ENCODE measurements around the gene SBF2. TPM values are rescaled to one million over a fixed set of nuclear protein-coding genes. Genes with fewer than 3 reads are reported as not detected.

The SBF2 gene
- total RNA-seq, 1 donor from 2014 or later: 39.5 TPM

DNA sequence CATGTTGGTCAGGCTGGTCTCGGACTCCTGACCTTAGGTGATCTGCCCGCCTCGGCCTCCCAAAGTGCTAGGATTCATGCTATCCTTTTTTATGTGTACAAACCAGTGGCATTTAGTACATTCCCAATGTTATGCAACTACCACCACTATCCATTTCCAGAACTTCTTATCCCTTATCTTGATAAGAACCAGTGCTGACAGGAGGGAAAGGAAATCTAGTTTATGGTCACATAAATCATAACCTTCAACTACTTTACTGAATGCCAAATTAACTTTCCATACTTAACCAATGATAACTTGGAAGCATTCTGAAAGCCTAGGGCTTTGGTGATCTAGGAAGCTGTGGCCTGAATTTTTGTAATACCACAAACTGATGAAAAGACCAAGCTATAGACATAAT lies 459.7 kb downstream of the SBF2 start:
- no peaks in the 10 kb centered on the region for H3K9me3 Mint-ChIP-seq
- TF ChIP-seq, protein P1, sequence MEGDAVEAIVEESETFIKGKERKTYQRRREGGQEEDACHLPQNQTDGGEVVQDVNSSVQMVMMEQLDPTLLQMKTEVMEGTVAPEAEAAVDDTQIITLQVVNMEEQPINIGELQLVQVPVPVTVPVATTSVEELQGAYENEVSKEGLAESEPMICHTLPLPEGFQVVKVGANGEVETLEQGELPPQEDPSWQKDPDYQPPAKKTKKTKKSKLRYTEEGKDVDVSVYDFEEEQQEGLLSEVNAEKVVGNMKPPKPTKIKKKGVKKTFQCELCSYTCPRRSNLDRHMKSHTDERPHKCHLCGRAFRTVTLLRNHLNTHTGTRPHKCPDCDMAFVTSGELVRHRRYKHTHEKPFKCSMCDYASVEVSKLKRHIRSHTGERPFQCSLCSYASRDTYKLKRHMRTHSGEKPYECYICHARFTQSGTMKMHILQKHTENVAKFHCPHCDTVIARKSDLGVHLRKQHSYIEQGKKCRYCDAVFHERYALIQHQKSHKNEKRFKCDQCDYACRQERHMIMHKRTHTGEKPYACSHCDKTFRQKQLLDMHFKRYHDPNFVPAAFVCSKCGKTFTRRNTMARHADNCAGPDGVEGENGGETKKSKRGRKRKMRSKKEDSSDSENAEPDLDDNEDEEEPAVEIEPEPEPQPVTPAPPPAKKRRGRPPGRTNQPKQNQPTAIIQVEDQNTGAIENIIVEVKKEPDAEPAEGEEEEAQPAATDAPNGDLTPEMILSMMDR (conservative IDR thresholded peaks at IDR 0.05): no peak
- H3K27ac Mint-ChIP-seq: no peak overlapping the region
- DNase-seq (ENCODE audit: extremely low spot score, unreplicated experiment): no peak
- no peaks in the 10 kb centered on the region for H3K27me3 Mint-ChIP-seq
- H3K36me3 Mint-ChIP-seq: peaks cover 26% of the 10 kb centered on the region
- H3K4me3 Mint-ChIP-seq: no peak overlapping the region
- H3K4me1 Mint-ChIP-seq (ENCODE audit: unreplicated experiment): no peaks in the 10 kb centered on the region

DNA sequence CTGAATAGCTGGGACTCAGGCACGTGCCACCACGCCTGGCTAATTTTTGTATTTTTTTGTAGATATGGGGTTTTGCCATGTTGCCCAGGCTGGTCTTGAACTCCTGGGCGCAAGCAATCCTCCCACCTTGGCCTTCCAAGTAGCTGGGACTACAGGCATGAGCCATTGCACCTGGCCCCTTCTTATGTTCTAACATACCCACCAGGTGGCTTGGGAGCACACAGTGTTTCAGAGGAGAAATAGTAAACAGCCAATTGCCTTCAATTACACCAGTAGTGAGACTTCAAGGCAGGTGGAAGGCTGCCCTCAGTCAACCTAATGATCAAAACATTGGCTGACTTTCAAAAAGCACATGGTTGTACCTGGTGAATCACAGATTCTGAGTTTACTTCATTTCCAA lies 462.9 kb downstream of the SBF2 start:
- TF ChIP-seq, protein P1 (conservative IDR thresholded peaks at IDR 0.05): no peak
- Mint-ChIP-seq H3K4me3 (no peak overlapping the region), H3K36me3 (peaks cover 28% of the 10 kb centered on the region), H3K4me1 (ENCODE audit: unreplicated experiment) (no peaks in the 10 kb centered on the region), H3K27me3 (no peaks in the 10 kb centered on the region), H3K27ac (no peak overlapping the region), H3K9me3 (no peaks in the 10 kb centered on the region)
- DNase-seq (ENCODE audit: extremely low spot score, unreplicated experiment): no peak

DNA sequence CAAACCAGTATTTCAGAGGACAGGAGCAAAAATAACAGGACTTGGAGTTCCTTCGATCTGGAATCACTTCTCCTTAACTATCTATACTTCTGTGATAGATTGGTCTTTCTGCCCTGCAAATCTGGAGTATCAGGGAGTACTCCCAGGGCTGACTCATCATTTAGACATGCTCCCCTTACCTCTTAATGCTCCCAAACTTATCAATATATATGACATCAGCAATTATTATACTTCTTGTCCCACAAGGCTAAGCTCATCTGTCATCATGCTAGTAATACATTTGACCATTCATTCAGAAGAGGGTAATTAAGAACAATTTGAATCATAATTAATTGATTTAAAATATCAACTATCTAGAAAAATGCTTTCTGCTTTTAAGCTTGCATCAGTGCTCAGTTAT lies 466.3 kb downstream of the SBF2 start:
- TF ChIP-seq, protein P1 (conservative IDR thresholded peaks at IDR 0.05): no peak
- Mint-ChIP-seq H3K27me3 (no peaks in the 10 kb centered on the region), H3K27ac (no peak overlapping the region), H3K36me3 (peaks cover 25% of the 10 kb centered on the region), H3K9me3 (no peaks in the 10 kb centered on the region), H3K4me3 (no peak overlapping the region), H3K4me1 (ENCODE audit: unreplicated experiment) (peaks cover 11% of the 10 kb centered on the region)
- no peak for DNase-seq (ENCODE audit: extremely low spot score, unreplicated experiment)

DNA sequence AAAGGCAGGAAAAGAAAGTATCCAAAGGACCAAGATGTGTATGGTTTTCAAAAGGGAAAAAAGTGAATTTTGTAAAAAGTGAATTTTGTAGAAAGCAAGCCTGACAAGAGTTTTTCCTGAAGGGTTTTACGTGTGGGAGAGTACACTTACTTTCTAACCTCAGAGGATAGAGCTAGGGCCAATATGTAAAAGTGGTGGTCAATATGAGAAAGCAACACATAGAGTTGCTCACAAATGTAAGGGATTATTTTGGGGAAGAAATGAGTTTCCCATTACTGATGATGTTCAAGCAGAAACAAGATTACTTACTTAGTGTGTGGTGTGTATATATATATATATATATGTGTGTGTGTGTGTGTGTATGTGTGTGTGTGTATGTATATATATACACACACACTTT lies 467.6 kb downstream of the SBF2 start:
- no peaks in the 10 kb centered on the region for H3K27me3 Mint-ChIP-seq
- peaks cover 21% of the 10 kb centered on the region for H3K36me3 Mint-ChIP-seq
- DNase-seq (ENCODE audit: extremely low spot score, unreplicated experiment): no peak
- TF ChIP-seq, protein P1 (conservative IDR thresholded peaks at IDR 0.05): no peak
- no peak overlapping the region for H3K4me3 Mint-ChIP-seq
- peaks cover 12% of the 10 kb centered on the region for H3K4me1 Mint-ChIP-seq (ENCODE audit: unreplicated experiment)
- no peak overlapping the region for H3K27ac Mint-ChIP-seq
- H3K9me3 Mint-ChIP-seq: no peaks in the 10 kb centered on the region

DNA sequence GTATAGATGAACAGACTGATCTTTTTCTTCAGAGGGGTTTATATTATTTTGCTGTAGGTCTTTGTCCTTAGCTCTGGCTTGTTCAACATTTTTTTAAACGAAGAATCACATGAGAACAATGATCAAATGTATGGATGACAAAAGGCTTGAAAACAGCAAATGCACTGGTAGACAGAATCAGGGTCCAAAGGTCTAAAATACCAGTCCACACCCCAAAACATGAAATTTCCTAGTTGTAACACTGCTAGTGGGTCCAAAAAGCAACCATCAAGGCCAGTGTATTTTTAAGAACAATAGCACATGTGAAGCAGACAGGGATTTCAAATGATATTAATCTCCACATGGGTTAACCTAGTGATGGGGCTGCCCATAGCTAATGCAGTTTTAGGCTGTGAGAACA lies 468.1 kb downstream of the SBF2 start:
- H3K4me1 Mint-ChIP-seq (ENCODE audit: unreplicated experiment): peaks cover 16% of the 10 kb centered on the region

More for the DNA sequence above, 468.1 kb downstream of the SBF2 start:
- no peak for DNase-seq (ENCODE audit: extremely low spot score, unreplicated experiment)
- TF ChIP-seq, protein P1 (conservative IDR thresholded peaks at IDR 0.05): no peak
- Mint-ChIP-seq H3K4me3 (no peak overlapping the region), H3K36me3 (peaks cover 21% of the 10 kb centered on the region), H3K9me3 (no peaks in the 10 kb centered on the region), H3K27ac (no peak overlapping the region), H3K27me3 (no peaks in the 10 kb centered on the region)
